HepG2 (cell line): Measurements from ENCODE around the gene PPAN. TPM values are rescaled to one million over a fixed set of nuclear protein-coding genes. Genes with fewer than 3 reads are reported as not detected.

Source experiments
- ARID5B ChIP-seq: IDR thresholded peaks from 2 replicates; pipeline ENCODE4 v1.4.0; 2020; ENCODE audit warnings: mild to moderate bottlenecking, missing genetic modification reagents
- E2F1 ChIP-seq: sonication (generic); formaldehyde crosslinking; IDR thresholded peaks from 2 replicates; pipeline ENCODE4 v1.5.0; 2020; ENCODE audit warnings: missing genetic modification reagents
- JARID2 ChIP-seq: sonication (generic); formaldehyde crosslinking; IDR thresholded peaks from 2 replicates; pipeline ENCODE4 v1.8.1; 2023; ENCODE audit warnings: missing genetic modification reagents, inconsistent platforms; ENCODE audit not compliant: insufficient replicate concordance
- MTA1 ChIP-seq: sonication (generic); formaldehyde crosslinking; IDR thresholded peaks from 2 replicates; pipeline ENCODE4 v1.4.0; 2020; ENCODE audit warnings: missing genetic modification reagents, mild to moderate bottlenecking, borderline replicate concordance
- SNAI1 ChIP-seq: sonication (generic); formaldehyde crosslinking; IDR thresholded peaks from 2 replicates; pipeline ENCODE4 v1.5.0; 2020; ENCODE audit warnings: mild to moderate bottlenecking, missing genetic modification reagents, borderline replicate concordance
- SNAPC4 ChIP-seq: sonication (generic); formaldehyde crosslinking; IDR thresholded peaks from 2 replicates; pipeline ENCODE4 v1.4.0; 2020; ENCODE audit warnings: mild to moderate bottlenecking, missing genetic modification reagents
- SOX5 ChIP-seq: IDR thresholded peaks from 2 replicates; pipeline ENCODE4 v1.6.1; 2016; ENCODE audit warnings: borderline replicate concordance
- THAP11 ChIP-seq: IDR thresholded peaks from 2 replicates; pipeline ENCODE4 v1.6.1; 2016; ENCODE audit warnings: missing biosample characterization, missing genetic modification reagents
- ZBTB44 ChIP-seq: sonication (generic); formaldehyde crosslinking; IDR thresholded peaks from 2 replicates; pipeline ENCODE4 v1.4.0; 2020; ENCODE audit warnings: missing genetic modification reagents
- ZNF224 ChIP-seq: sonication (generic); formaldehyde crosslinking; IDR thresholded peaks from 2 replicates; pipeline ENCODE4 v1.5.0; 2020; ENCODE audit warnings: mild to moderate bottlenecking, missing genetic modification reagents
- ZNF383 ChIP-seq: sonication (generic); formaldehyde crosslinking; IDR thresholded peaks from 2 replicates; pipeline ENCODE4 v1.4.0; 2020; ENCODE audit warnings: missing genetic modification reagents, mild to moderate bottlenecking, borderline replicate concordance
- ZNF503 ChIP-seq: sonication (generic); formaldehyde crosslinking; IDR thresholded peaks from 2 replicates; pipeline ENCODE4 v1.4.0; 2020; ENCODE audit warnings: missing genetic modification reagents
- polyA plus RNA-seq, 8 experiments: library from polyadenylated mRNA; depleted of rRNA in 3 of 8; stranded (reverse) in 7 of 8; unstranded in 1 of 8; fragments of >200 nt; fragmentation: Illumina TruSeq in 4 of 8; extraction: Trizol in 4 of 8; gene quantifications; 2 replicates each; pipeline versions ENCODE4 v1.2.1 to v1.2.3, GENCODE V29; 2011 to 2016; ENCODE audit warnings: low read depth in 4 of 8, missing spikeins in 1 of 8, mixed read lengths in 1 of 8; ENCODE audit not compliant: insufficient read depth in 1 of 8
- total RNA-seq, 5 experiments: library from RNA; depleted of rRNA; stranded (reverse); fragments of >200 nt; fragmentation: Illumina TruSeq; extraction: Trizol; gene quantifications; 2 replicates each; pipeline ENCODE4 v1.2.3, GENCODE V29; 2016; ENCODE audit warnings: low read depth in 1 of 5

The PPAN gene
- total and polyA plus RNA-seq, 2 of the 13 experiments (the other 11 are each of a cell fraction or from before 2014, with no cell fraction given) = 36.2 to 41.9 TPM

GRCh38 chr19:10106100-10106936, at the start of gene PPAN (continued):
- no peak for TF ChIP-seq E2F1 (CRISPR knock-in tag)
- TF ChIP-seq SOX5 (CRISPR knock-in tag) = peak; percentile 28; the same call in 1 of the 2 replicates
- TF ChIP-seq THAP11 (CRISPR knock-in tag) = peak; percentile 94
- no peak for TF ChIP-seq SNAI1
- peak; percentile 78 for TF ChIP-seq JARID2
- TF ChIP-seq MTA1 (CRISPR knock-in tag) = no peak
- no peak for TF ChIP-seq ZNF383 (CRISPR knock-in tag)
- peak; percentile 83; the same call in 1 of the 2 replicates for TF ChIP-seq ZBTB44
- peak; percentile 65 for TF ChIP-seq ARID5B (CRISPR knock-in tag)
- TF ChIP-seq ZNF224 (CRISPR knock-in tag) = no peak
- TF ChIP-seq SNAPC4 (CRISPR knock-in tag) = no peak
- TF ChIP-seq ZNF503 (CRISPR knock-in tag) = 0 out of 2 replicates have a peak, but pooled peaks have one; percentile 34
